HG03039 (cell line): ENCODE measurements around the gene ACACA.
"Not testable (repeated sequence)": the region's sequence is repeated elsewhere in the genome, so short reads cannot be mapped to it uniquely, and the experiment has no call there.

Experiments
- ATAC-seq: cut with Tn5 transposase; IDR thresholded peaks from one replicate; pipeline ENCODE4 v1.9.1; 2021; ENCODE audit warnings: mild to moderate bottlenecking, moderate library complexity; ENCODE audit not compliant: unreplicated experiment

ACACA gene

DNA sequence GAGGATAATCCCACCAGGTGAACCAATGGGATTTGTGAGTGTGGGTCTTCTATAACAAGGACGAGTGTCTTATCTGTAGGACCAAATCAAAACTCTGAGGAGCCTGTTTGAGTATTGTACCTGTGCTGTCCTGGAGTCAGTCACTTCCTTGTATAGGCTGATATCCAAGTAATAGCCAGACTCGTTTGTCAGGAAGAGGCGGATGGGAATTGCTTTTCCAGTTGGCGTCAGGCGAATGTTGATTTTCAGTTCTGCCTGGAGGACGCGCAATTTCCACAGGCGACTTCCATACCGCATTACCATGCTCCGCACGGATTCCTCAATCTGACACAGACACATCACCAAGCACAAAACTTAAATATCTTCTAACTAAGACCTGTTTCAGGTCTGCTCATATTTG lies 218.5 kb downstream of the ACACA start:
- no peak for ATAC-seq

DNA sequence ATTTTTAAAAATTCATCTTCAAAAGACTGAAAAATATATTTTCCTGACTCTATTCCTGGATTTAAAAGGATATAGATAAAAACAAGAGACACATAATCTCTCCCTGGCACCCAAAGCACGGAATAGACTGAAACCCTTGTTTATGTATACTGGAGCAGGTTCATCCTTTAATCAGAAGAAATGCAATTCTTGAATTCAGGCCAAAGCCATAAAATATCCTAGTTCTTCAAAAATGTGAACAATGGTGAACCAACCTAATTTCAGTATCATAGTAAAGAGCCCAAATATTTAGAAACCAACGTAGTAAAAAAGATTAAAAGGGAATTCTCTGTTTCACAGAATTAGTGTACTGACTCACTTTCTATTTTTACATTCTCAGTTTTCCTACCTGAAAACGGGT lies 219.4 kb downstream of the ACACA start:
- ATAC-seq = no peak

DNA sequence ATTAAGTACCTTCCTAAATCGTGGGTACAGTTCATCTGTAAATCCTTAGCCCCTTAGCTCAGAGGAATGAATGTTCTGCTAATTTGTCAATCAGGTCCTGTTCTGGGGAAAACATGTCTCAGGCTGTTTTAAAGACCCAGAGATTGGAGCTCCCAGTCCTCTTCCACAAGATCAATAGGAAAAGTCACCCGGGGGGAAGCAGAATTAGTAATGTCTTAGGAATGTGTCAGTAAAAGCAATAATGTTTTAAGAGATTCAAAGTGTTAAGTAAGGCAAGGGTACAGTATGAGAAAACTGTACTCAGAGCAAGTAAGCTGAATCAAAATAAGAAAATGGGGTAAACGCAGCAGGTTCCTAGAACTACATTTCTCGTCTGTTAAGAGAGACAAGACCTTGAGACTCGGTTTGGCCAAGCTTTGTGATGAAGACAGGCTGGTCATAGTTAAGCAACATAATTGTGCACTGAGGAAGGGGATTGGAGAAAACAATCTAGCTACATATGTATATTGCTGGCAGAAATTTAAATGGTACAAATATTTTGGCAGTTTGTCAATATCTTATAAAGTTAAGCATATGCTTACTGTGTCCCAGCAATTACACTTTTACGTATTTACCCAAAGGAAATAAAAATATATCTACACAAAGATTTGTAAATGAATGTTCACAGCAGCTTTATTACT lies 223.7 kb downstream of the ACACA start:
- no peak for ATAC-seq

- no peak for ATAC-seq
Observed at GRCh38 chr17:37180376-37180775, 226.3 kb downstream of the ACACA start.

- no peak for ATAC-seq
Observed at GRCh38 chr17:37179893-37180292, 226.7 kb downstream of the ACACA start.

GRCh38 chr17:37177254-37177870 lies 229.3 kb downstream of the ACACA start:
- ATAC-seq = no peak

- ATAC-seq = no peak
Observed at GRCh38 chr17:37176723-37177122, 229.9 kb downstream of the ACACA start.

GRCh38 chr17:37174205-37174604 lies 232.4 kb downstream of the ACACA start:
- ATAC-seq = no peak

GRCh38 chr17:37170881-37171425 lies 235.7 kb downstream of the ACACA start:
- no peak for ATAC-seq

GRCh38 chr17:37168731-37169353 lies 237.8 kb downstream of the ACACA start:
- no peak for ATAC-seq

DNA sequence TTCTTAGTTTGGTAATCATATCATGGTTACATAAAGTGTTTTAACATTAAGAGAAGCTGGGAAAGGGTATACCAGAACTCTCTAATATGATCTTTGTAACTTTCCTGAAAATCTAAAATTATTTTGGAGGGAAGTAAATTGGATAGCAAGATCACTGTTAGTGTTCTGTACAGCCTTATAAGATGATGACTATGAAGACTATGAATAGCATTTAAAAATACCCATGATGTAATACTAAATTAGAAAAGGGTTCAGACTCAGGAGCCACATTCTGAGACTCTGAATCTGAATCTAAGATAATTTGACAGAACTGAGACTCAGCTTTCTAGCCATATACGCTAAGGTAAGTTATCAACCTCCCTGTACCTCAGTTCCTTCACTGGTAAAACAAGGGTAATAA lies 238.9 kb downstream of the ACACA start:
- ATAC-seq = no peak

DNA sequence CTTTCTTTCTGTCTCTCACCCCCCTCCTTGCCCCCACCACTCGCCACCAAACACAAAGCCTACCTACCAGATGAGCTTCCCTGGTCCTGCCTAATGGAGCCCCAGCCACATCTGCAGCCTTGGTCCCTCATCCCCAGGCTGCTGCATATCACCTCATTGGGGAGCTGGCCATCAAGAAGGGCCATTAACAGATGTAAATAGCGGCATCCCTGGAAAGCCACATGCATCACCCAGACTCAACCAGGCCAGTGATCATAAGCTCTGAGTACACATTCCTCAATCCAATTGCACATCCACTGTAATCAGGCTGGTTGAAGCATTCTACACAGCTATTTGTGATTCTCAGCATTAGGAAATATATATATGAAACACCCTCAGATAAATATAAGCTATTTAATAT lies 242.6 kb downstream of the ACACA start:
- ATAC-seq = no peak

DNA sequence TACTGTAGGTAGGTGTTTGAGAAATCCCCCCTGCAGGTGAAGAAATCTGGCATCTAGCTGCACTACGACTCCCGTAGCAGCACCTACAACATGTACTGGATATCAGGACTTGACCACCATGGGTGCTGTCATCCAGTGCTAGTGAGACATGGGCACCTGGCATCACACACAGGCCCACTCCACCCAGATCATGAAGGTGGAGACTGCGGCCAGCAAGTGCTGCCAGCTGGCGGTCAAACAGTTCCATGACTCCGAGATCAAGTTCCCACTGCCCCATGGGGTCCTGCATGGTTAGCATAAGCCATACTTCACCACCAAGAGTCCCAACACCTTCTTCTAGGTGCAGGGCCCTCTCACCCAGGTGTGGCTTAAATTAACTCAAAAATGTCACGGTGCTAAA lies 243.8 kb downstream of the ACACA start:
- no peak for ATAC-seq

- ATAC-seq = no peak
Observed at GRCh38 chr17:37160944-37161343, 245.7 kb downstream of the ACACA start.

- ATAC-seq = no peak
Observed at GRCh38 chr17:37158290-37158689, 248.3 kb downstream of the ACACA start.

GRCh38 chr17:37148156-37148555 lies 258.5 kb downstream of the ACACA start:
- ATAC-seq = no peak

- ATAC-seq = no peak
Observed at GRCh38 chr17:37147301-37147812, 259.3 kb downstream of the ACACA start.

DNA sequence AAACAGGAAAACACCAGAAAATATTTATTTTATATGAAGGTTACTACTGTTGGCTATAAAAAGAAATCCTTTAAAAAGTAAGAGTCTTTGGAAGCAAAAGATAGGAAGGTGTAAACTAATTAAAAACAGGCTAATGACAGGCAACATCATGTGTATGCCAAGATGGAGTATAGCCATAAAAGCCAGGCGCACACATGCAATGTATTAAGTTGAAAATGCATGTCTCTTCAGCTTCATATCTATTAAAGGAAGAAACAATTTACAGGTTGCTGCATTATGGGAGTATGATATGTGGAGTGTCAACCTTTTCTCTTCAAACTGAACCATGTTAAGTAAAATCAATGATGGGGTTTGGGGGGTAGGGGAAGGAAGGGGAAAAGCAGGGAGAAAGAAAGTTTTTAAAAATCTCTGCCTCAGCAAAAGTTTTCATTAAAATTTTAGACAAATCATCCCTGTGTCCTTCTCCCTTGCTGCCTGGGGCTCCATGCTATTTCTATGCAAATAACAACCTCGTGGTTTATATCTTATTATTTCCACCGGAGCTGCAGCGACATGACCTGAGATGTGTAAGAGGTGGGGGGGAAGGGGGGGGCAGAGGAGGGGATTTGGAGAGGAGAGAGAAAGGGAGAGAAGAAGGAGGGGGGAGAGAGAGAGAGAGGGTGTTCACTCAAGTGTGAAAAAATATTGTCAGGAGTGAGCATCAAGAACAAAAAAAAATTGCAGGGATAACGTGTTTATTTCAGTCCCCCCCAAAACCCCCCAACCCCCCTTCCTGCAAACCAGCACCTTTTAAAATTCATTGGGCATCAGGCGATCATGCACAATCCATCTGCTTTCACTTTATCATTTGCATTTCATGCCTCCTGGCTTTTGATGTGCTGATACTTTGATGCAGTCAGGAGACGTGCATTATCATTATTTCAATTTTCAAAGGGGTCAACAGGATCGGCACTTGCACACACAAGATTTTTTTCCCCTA lies 260.3 kb downstream of the ACACA start:
- ATAC-seq = no peak

- ATAC-seq = no peak
Observed at GRCh38 chr17:37144075-37144701, 262.4 kb downstream of the ACACA start.

GRCh38 chr17:37143558-37143957 lies 263.1 kb downstream of the ACACA start:
- not testable (repeated sequence) for ATAC-seq
